Fibroblast of gingiva (primary cell): ENCODE measurements around the gene SOX5.
"Not testable (repeated sequence)": the region's sequence is repeated elsewhere in the genome, so short reads cannot be mapped to it uniquely, and the experiment has no call there.

Source experiments
- DNase-seq: peaks from one replicate; pipeline ENCODE4 v3.0.0-alpha.2; 2011; ENCODE audit warnings: low read depth

SOX5 gene

GRCh38 chr12:23906329-23906728 is 43.1 kb downstream of the SOX5 start:
- DNase-seq: no peak

GRCh38 chr12:23899434-23899833 is 50.0 kb downstream of the SOX5 start:
- peak; percentile 3 for DNase-seq

GRCh38 chr12:23898121-23898520 is 51.3 kb downstream of the SOX5 start:
- no peak for DNase-seq

- DNase-seq: no peak
These were observed 53.7 kb downstream of the SOX5 start for GRCh38 chr12:23895792-23896218.

GRCh38 chr12:23893611-23894010 is 55.9 kb downstream of the SOX5 start:
- no peak for DNase-seq

GRCh38 chr12:23891115-23891514 is 58.4 kb downstream of the SOX5 start:
- no peak for DNase-seq

- DNase-seq: no peak
These were observed 60.4 kb downstream of the SOX5 start for GRCh38 chr12:23889069-23889440.

- no peak for DNase-seq
These were observed 60.9 kb downstream of the SOX5 start for GRCh38 chr12:23888396-23889068.

GRCh38 chr12:23887055-23887835 is 62.2 kb downstream of the SOX5 start:
- no peak for DNase-seq

GRCh38 chr12:23885394-23885793 is 64.1 kb downstream of the SOX5 start:
- no peak for DNase-seq

GRCh38 chr12:23884909-23885308 is 64.6 kb downstream of the SOX5 start:
- no peak for DNase-seq

- DNase-seq: no peak
These were observed 68.5 kb downstream of the SOX5 start for GRCh38 chr12:23880988-23881387.

- DNase-seq: not testable (repeated sequence)
These were observed 72.9 kb downstream of the SOX5 start for GRCh38 chr12:23876618-23877017.

GRCh38 chr12:23867794-23868193 is 81.7 kb downstream of the SOX5 start:
- no peak for DNase-seq

GRCh38 chr12:23862701-23863100 is 86.8 kb downstream of the SOX5 start:
- DNase-seq: no peak

- DNase-seq: no peak
These were observed 89.5 kb downstream of the SOX5 start for GRCh38 chr12:23860019-23860418.

- DNase-seq: no peak
These were observed 92.3 kb downstream of the SOX5 start for GRCh38 chr12:23857178-23857577.

GRCh38 chr12:23855813-23856212 is 93.7 kb downstream of the SOX5 start:
- DNase-seq: no peak

GRCh38 chr12:23854598-23854997 is 94.9 kb downstream of the SOX5 start:
- DNase-seq: no peak

- DNase-seq: no peak
These were observed 95.8 kb downstream of the SOX5 start for GRCh38 chr12:23853640-23854039.

GRCh38 chr12:23851602-23852001 is 97.9 kb downstream of the SOX5 start:
- DNase-seq: no peak

- DNase-seq: no peak
These were observed 101.6 kb downstream of the SOX5 start for GRCh38 chr12:23847857-23848256.

- DNase-seq: no peak
These were observed 105.5 kb downstream of the SOX5 start for GRCh38 chr12:23843958-23844357.

GRCh38 chr12:23834076-23834475 is 115.4 kb downstream of the SOX5 start:
- no peak for DNase-seq
